H1 (cell line): ENCODE data around the gene STXBP5L. TPM values are rescaled to one million over a fixed set of nuclear protein-coding genes. Genes with fewer than 3 reads are reported as not detected.
A peak's percentile ranks its signal among the peaks of the same experiment; 100 is the strongest.

ENCODE experiments used
- CTCF ChIA-PET: fragments of 300-600 bp; sonication (Branson Sonifier 250); formaldehyde crosslinking; loops from one replicate; lab custom pipeline; 2021; ENCODE audit not compliant: partially characterized antibody; lab: Charles Lee
- POLR2A ChIA-PET: fragments of 300-600 bp; sonication (Branson Sonifier 250); formaldehyde crosslinking; loops from one replicate; lab custom pipeline; 2021; ENCODE audit warnings: inconsistent platforms; ENCODE audit not compliant: partially characterized antibody; lab: Charles Lee
- DNase-seq, 2 experiments: peaks; one replicate each; pipeline versions ENCODE4 v3.0.0 to v3.0.0-alpha.2; 2010 to 2022; ENCODE audit warnings: low spot score in 2 of 2, low read depth in 1 of 2, mixed read lengths in 1 of 2
- FAIRE-seq: peaks from 2 replicates; lab custom pipeline; 2011; peaks lifted over from hg19 to GRCh38; lab: Jason Lieb, UNC
- H2AFZ ChIP-seq: 2 replicates; pipeline ENCODE4 v1.8.1; 2012; ENCODE audit warnings: low read length, inconsistent platforms
- H2AK5ac ChIP-seq: 2 replicates; pipeline ENCODE4 v1.6.1; 2013; ENCODE audit warnings: low read depth, low read length
- H2BK120ac ChIP-seq: replicated peaks from 2 replicates; pipeline ENCODE3; 2013; ENCODE audit warnings: low read depth, low read length, inconsistent platforms
- H2BK12ac ChIP-seq: 2 replicates; pipeline ENCODE4 v1.6.1; 2013; ENCODE audit warnings: low read depth, low read length
- H2BK15ac ChIP-seq: 2 replicates; pipeline ENCODE4 v1.6.1; 2013; ENCODE audit warnings: low read length
- H2BK20ac ChIP-seq: 2 replicates; pipeline ENCODE4 v1.6.1; 2013; ENCODE audit warnings: low read length
- H2BK5ac ChIP-seq: 2 replicates; pipeline ENCODE4 v1.6.1; 2013; ENCODE audit warnings: low read depth, low read length
- H3K14ac ChIP-seq: 2 replicates; pipeline ENCODE4 v1.6.1; 2013; ENCODE audit warnings: inconsistent platforms; ENCODE audit not compliant: insufficient read length
- H3K18ac ChIP-seq: 2 replicates; pipeline ENCODE4 v1.6.1; 2013; ENCODE audit warnings: low read length; ENCODE audit errors: extremely low read depth
- H3K23ac ChIP-seq: 2 replicates; pipeline ENCODE4 v1.6.1; 2013; ENCODE audit warnings: inconsistent platforms; ENCODE audit not compliant: insufficient read length
- H3K23me2 ChIP-seq: 2 replicates; pipeline ENCODE4 v1.6.1; 2013; ENCODE audit warnings: low read depth, low read length
- H3K27ac ChIP-seq: 2 replicates; pipeline ENCODE4 v1.6.1; 2011; ENCODE audit warnings: low read depth, low read length, inconsistent platforms
- H3K27me3 ChIP-seq, 4 experiments: replicated peaks in 1 of 4; 1 replicate in 1 of 4; 2 replicates in 3 of 4; pipeline versions ENCODE4 v1.6.1 to v1.8.1; 2011 to 2013; ENCODE audit warnings: low read length in 3 of 4, mild to moderate bottlenecking in 3 of 4, inconsistent platforms in 2 of 4, mixed read lengths in 2 of 4, moderate library complexity in 1 of 4; ENCODE audit not compliant: control insufficient read depth in 3 of 4, insufficient read depth in 3 of 4; ENCODE audit errors: extremely low read depth in 1 of 4
- H3K36me3 ChIP-seq, 4 experiments: 2 replicates each; pipeline versions ENCODE4 v1.6.1 to v1.8.1; 2011 to 2013; ENCODE audit warnings: mild to moderate bottlenecking in 4 of 4, low read length in 3 of 4, moderate library complexity in 2 of 4, control low read depth in 1 of 4, inconsistent platforms in 1 of 4; ENCODE audit not compliant: insufficient read depth in 4 of 4, control insufficient read depth in 2 of 4
- H3K4ac ChIP-seq: replicated peaks from 2 replicates; pipeline ENCODE3; 2013; ENCODE audit warnings: low read length, low read depth, mixed read lengths, inconsistent platforms; ENCODE audit not compliant: insufficient read length
- H3K4me1 ChIP-seq, 4 experiments: replicated peaks in 1 of 4; 1 replicate in 1 of 4; 2 replicates in 3 of 4; pipeline versions ENCODE4 v1.6.1 to v1.8.1; 2011 to 2013; ENCODE audit warnings: low read length in 3 of 4, inconsistent platforms in 2 of 4, mixed read lengths in 1 of 4; ENCODE audit not compliant: insufficient read depth in 4 of 4, control insufficient read depth in 3 of 4
- H3K4me2 ChIP-seq, 2 experiments: 2 replicates each; pipeline versions ENCODE4 v1.6.1 to v1.8.1; 2011 to 2013; ENCODE audit warnings: low read depth in 2 of 2, low read length in 2 of 2, control low read depth in 1 of 2, inconsistent platforms in 1 of 2, mild to moderate bottlenecking in 1 of 2; ENCODE audit not compliant: insufficient read depth in 1 of 2
- H3K4me3 ChIP-seq, 4 experiments: fragments of 200-600, 300-600 bp in 1 of 4; sonication (generic), shearing (Covaris generic), sonication (Bioruptor Twin) in 1 of 4; 2 replicates each; pipeline versions ENCODE4 v1.5.1 to v1.8.1; 2011 to 2016; ENCODE audit warnings: low read length in 4 of 4, low read depth in 3 of 4, control low read depth in 2 of 4, inconsistent platforms in 2 of 4, mild to moderate bottlenecking in 2 of 4, mixed read lengths in 1 of 4, moderate library complexity in 1 of 4; ENCODE audit not compliant: insufficient read depth in 2 of 4; ENCODE audit errors: extremely low read depth in 1 of 4
- H3K56ac ChIP-seq: replicated peaks from 2 replicates; pipeline ENCODE3; 2013; ENCODE audit warnings: low read depth, mild to moderate bottlenecking, mixed read lengths, low read length, inconsistent platforms; ENCODE audit not compliant: insufficient read length
- H3K79me1 ChIP-seq: 2 replicates; pipeline ENCODE4 v1.6.1; 2013; ENCODE audit warnings: low read depth, low read length, control low read depth
- H3K79me2 ChIP-seq, 2 experiments: 2 replicates each; pipeline versions ENCODE4 v1.6.1 to v1.8.1; 2012 to 2013; ENCODE audit warnings: low read length in 2 of 2, mild to moderate bottlenecking in 2 of 2, inconsistent platforms in 1 of 2; ENCODE audit not compliant: insufficient read depth in 2 of 2, control insufficient read depth in 1 of 2
- H3K9ac ChIP-seq, 4 experiments: replicated peaks in 1 of 4; 1 replicate in 1 of 4; 2 replicates in 3 of 4; pipeline versions ENCODE4 v1.6.1 to v1.8.1; 2011 to 2013; ENCODE audit warnings: low read depth in 3 of 4, low read length in 3 of 4, control low read depth in 2 of 4, mild to moderate bottlenecking in 2 of 4, moderate library complexity in 2 of 4, inconsistent platforms in 1 of 4; ENCODE audit errors: extremely low read depth in 1 of 4
- H3K9me3 ChIP-seq, 2 experiments: 2 replicates each; pipeline versions ENCODE4 v1.6.1 to v1.8.1; 2012 to 2013; ENCODE audit warnings: mild to moderate bottlenecking in 2 of 2, moderate library complexity in 2 of 2, control low read depth in 1 of 2, inconsistent platforms in 1 of 2, low read depth in 1 of 2, low read length in 1 of 2, mixed read lengths in 1 of 2; ENCODE audit not compliant: insufficient read depth in 2 of 2
- H4K20me1 ChIP-seq, 2 experiments: replicated peaks in 1 of 2; 2 replicates each; pipeline versions ENCODE3 to v1.8.1; 2011 to 2013; ENCODE audit warnings: inconsistent platforms in 2 of 2, low read length in 2 of 2, mild to moderate bottlenecking in 1 of 2; ENCODE audit not compliant: insufficient read depth in 2 of 2, control insufficient read depth in 1 of 2
- H4K5ac ChIP-seq: 2 replicates; pipeline ENCODE4 v1.6.1; 2013; ENCODE audit warnings: low read length, low read depth, mixed read lengths, inconsistent platforms; ENCODE audit not compliant: insufficient read length
- H4K8ac ChIP-seq: 2 replicates; pipeline ENCODE4 v1.8.0; 2013; ENCODE audit warnings: mild to moderate bottlenecking, moderate library complexity, low read length, inconsistent platforms; ENCODE audit not compliant: insufficient read depth; ENCODE audit errors: extremely low read depth
- H4K91ac ChIP-seq: replicated peaks from 2 replicates; pipeline ENCODE3; 2013; ENCODE audit warnings: low read length, mixed read lengths, inconsistent platforms; ENCODE audit not compliant: insufficient read length
- ASH2L ChIP-seq: fragments of 200-600, 300-600 bp; sonication (generic); IDR thresholded peaks from one replicate; pipeline ENCODE4 v1.7.1; 2017; ENCODE audit warnings: low read length
- CBX5 ChIP-seq: fragments of 300-800, 300-1000 bp; sonication (generic); IDR thresholded peaks from 2 replicates; pipeline ENCODE4 v1.7.1; 2016; ENCODE audit warnings: antibody characterized with exemption, low read length, low read depth
- CBX8 ChIP-seq: fragments of 300-800, 300-1000 bp; sonication (generic); IDR thresholded peaks from 2 replicates; pipeline ENCODE4 v1.7.1; 2016; ENCODE audit warnings: low read depth, low read length, borderline replicate concordance
- POLR2AphosphoS5 ChIP-seq: IDR thresholded peaks from 2 replicates; pipeline ENCODE4 v1.6.1; 2011; ENCODE audit warnings: low read depth, low read length
- SIN3A ChIP-seq, 2 experiments: IDR thresholded peaks in 1 of 2; conservative IDR thresholded peaks in 1 of 2; 2 replicates each; pipeline ENCODE4 v1.6.1; 2011 to 2012; ENCODE audit warnings: low read length in 2 of 2, improper control_type of control experiment in 1 of 2, low read depth in 1 of 2, mild to moderate bottlenecking in 1 of 2
- SP1 ChIP-seq: IDR thresholded peaks from 2 replicates; pipeline ENCODE4 v1.6.1; 2011; ENCODE audit warnings: low read depth, low read length
- SRF ChIP-seq: IDR thresholded peaks from 2 replicates; pipeline ENCODE4 v1.6.1; 2011; ENCODE audit warnings: mild to moderate bottlenecking, low read depth, low read length, moderate library complexity
- YY1 ChIP-seq: IDR thresholded peaks from 2 replicates; pipeline ENCODE4 v1.6.1; 2011; ENCODE audit warnings: low read depth, mild to moderate bottlenecking, low read length
- WGBS, 2 experiments: shearing (Covaris generic) in 1 of 2; methylation state at CpG; one replicate each; pipeline versions ENCODE4 v1.1.6 to v1.1.7; 2013 to 2015; ENCODE audit warnings: low lambda C conversion rate in 2 of 2, mixed read lengths in 2 of 2, inconsistent platforms in 1 of 2, low coverage in 1 of 2, missing lambda C conversion rate in 1 of 2; ENCODE audit not compliant: insufficient replicate concordance in 2 of 2, insufficient coverage in 1 of 2, insufficient read length in 1 of 2; ENCODE audit errors: extremely low coverage in 1 of 2, missing lambda C conversion rate in 1 of 2; 5-methylcytosine and 5-hydroxymethylcytosine counted together
- polyA plus RNA-seq, 7 experiments: library from polyadenylated mRNA; depleted of rRNA in 3 of 7; stranded (reverse) in 5 of 7; unstranded in 2 of 7; fragments of >200 nt in 5 of 7; fragments of 200-250 nt in 2 of 7; gene quantifications; 1 replicate in 5 of 7; 2 replicates in 1 of 7; 4 replicates in 1 of 7; pipeline versions ENCODE4 v1.2.1 to v1.2.3, GENCODE V29; 2011 to 2013; ENCODE audit warnings: missing spikeins in 2 of 7, mixed read lengths in 2 of 7
- total RNA-seq: library from RNA; stranded (reverse); fragmentation: NEBNext Ultra II Directional; extraction: Animal tissue kit (Norgen Biotek cat#: 25700); gene quantifications from 2 replicates; pipeline ENCODE4 v1.2.1, GENCODE V29; 2021

Gene STXBP5L
- total and polyA plus RNA-seq, 2 of the 8 experiments (the other 6 are each of a cell fraction or from before 2014, with no cell fraction given), result 2.0 to 6.0 TPM

DNA sequence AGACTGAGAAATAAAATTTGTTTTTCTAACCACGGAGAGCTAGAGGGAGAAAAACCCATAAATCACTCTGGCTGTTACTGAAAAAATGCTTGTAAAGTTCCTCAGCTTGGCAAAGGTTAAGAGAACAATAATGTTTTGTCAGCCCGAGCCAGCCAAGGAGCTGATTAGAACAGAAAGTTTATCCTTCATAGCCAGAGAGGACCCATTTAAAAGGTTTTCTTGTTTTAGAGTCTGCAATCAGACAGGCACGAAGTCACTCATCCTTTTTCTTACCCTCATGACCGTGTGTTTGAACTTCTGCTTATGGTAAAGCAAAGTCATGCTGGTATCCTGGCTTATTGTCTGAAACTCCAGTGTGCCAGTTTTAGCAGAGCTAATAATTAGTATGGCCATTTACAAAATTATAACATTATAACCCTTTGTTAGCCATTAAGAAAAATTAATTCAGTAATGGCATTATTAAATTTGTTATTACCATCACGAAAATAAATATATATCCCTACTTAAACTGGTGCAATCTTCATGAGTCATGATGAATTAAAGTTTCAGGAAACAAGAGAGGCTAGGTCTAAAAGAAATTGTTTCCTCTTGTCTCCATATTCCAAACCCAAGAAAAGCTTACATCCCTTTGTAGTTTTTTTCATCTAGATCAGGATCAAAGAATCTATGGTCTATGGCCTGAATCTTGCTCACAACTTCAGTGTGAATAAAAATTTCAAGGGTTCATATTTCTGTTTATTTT is 13.5 kb upstream of the STXBP5L start:
- Histone ChIP-seq H4K5ac (no peak overlapping the region), H3K23me2 (no peaks in the 10 kb centered on the region; the same call in 1 of the 2 replicates), H3K4ac (no peak overlapping the region), H2BK12ac (no peak overlapping the region), H2AK5ac (no peak overlapping the region), H3K9me3 (peaks cover 0 to 3% of the 10 kb centered on the region in 2 experiments; a peak in 2 of 4 replicates), H3K56ac (no peak overlapping the region), H2BK20ac (no peak overlapping the region), H3K36me3 (no peaks in the 10 kb centered on the region), H3K4me3 (no peak overlapping the region), H2BK15ac (no peak overlapping the region), H3K23ac (no peak overlapping the region), H3K18ac (no peak overlapping the region), H3K27me3 (no peaks in the 10 kb centered on the region), H3K14ac (no peak overlapping the region), H2BK120ac (no peak overlapping the region), H4K8ac (no peak overlapping the region), H3K79me1 (no peaks in the 10 kb centered on the region), H3K9ac (no peak overlapping the region), H3K4me1 (no peaks in the 10 kb centered on the region), H3K79me2 (no peaks in the 10 kb centered on the region), H3K4me2 (no peak overlapping the region), H3K27ac (no peak overlapping the region), H4K20me1 (no peaks in the 10 kb centered on the region), H4K91ac (no peak overlapping the region), H2BK5ac (no peak overlapping the region), H2AFZ (no peak overlapping the region)
- DNase-seq (no peak), FAIRE-seq (peak; percentile 28)
- CTCF ChIA-PET, result interaction anchor here (1.2 kb wide), 1 partner anchor 69 kb away, joined by 3 read pairs; no protein-coding TSS in a partner anchor
- WGBS, 2 experiments, result 84% methylated on average over 5 of the region's 5 CpGs; no CpG with 5 or more reads in 1 of the 2 experiments
- TF ChIP-seq CBX8 (no peak), SIN3A (conservative IDR thresholded peaks at IDR 0.05 in 1 of 2, IDR thresholded peaks at IDR 0.05 in 1 of 2; ENCODE audit: low read depth in 1 of 2, low read length in 2 of 2) (no peak), POLR2AphosphoS5 (no peak), SRF (no peak), SP1 (no peak), YY1 (no peak), CBX5 (no peak), ASH2L (no peak)
- POLR2A ChIA-PET, result no interaction called here
